ENCODE results near the gene METTL15. TPM values are rescaled to one million over a fixed set of nuclear protein-coding genes. Genes with fewer than 3 reads are reported as not detected.
"Not testable (repeated sequence)": the region's sequence is repeated elsewhere in the genome, so short reads cannot be mapped to it uniquely, and the experiment has no call there.

METTL15 gene
- total and polyA plus RNA-seq, 10 donors: 3.7 to 23.7 (median 15.5) TPM

- DNase-seq: no peak
- no peak for TF ChIP-seq POLR2A (IDR thresholded peaks at IDR 0.05)
- no peak for TF ChIP-seq POLR2AphosphoS5 (IDR thresholded peaks at IDR 0.05)
- TF ChIP-seq, protein P1, sequence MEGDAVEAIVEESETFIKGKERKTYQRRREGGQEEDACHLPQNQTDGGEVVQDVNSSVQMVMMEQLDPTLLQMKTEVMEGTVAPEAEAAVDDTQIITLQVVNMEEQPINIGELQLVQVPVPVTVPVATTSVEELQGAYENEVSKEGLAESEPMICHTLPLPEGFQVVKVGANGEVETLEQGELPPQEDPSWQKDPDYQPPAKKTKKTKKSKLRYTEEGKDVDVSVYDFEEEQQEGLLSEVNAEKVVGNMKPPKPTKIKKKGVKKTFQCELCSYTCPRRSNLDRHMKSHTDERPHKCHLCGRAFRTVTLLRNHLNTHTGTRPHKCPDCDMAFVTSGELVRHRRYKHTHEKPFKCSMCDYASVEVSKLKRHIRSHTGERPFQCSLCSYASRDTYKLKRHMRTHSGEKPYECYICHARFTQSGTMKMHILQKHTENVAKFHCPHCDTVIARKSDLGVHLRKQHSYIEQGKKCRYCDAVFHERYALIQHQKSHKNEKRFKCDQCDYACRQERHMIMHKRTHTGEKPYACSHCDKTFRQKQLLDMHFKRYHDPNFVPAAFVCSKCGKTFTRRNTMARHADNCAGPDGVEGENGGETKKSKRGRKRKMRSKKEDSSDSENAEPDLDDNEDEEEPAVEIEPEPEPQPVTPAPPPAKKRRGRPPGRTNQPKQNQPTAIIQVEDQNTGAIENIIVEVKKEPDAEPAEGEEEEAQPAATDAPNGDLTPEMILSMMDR (IDR thresholded peaks at IDR 0.05 in 8 of 11, conservative IDR thresholded peaks at IDR 0.05 in 3 of 11): no peak
- Histone ChIP-seq H3K9me3 (no peaks in the 10 kb centered on the region), H3K27me3 (replicated peaks in 1 of 7) (no peaks in the 10 kb centered on the region), H3K4me1 (no peaks in the 10 kb centered on the region), H3K4me3 (no peak overlapping the region), H3K36me3 (peaks cover 0 to 5% (median 0%) of the 10 kb centered on the region in 6 donors), H3K27ac (no peak overlapping the region)
- intact Hi-C loops (cut with DNase I; ENCODE audit: low total_unique reads): no loop called here
Observed at GRCh38 chr11:28323621-28324020, 215.4 kb downstream of the METTL15 start.

DNA sequence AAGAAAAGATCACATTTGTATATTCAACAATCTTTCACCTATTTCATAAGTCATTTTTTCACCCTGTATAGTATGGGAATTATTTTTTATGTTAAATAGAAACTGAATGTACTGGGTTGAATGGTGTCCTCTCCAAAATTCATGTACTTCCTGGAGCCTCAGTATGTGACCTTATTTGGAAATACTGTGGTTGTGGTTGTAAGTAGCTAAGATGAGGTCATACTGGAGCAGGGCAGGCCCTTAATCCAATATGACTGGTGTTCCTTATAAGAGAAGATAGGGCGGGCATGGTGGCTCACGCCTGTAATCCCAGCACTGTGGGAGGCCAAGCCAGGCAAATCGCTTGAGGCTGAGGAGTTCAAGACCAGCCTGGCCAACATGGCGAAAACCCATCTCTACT lies 224.2 kb downstream of the METTL15 start:
- H3K9me3 ChIP-seq; intact Hi-C loops (cut with DNase I; ENCODE audit: low total_unique reads); H3K4me3 ChIP-seq; H3K27ac ChIP-seq; DNase-seq; H3K27me3 ChIP-seq (replicated peaks in 1 of 7); H3K4me1 ChIP-seq: not testable (repeated sequence)
- peaks cover 0 to 10% (median 2%) of the 10 kb centered on the region in 6 donors for H3K36me3 ChIP-seq
- WGBS, 5 donors: 87 to 100% (median 95%) methylated on average over 2 to 4 of the region's 4 CpGs

- DNase-seq: no peak
- TF ChIP-seq, protein P1 (IDR thresholded peaks at IDR 0.05 in 8 of 11, conservative IDR thresholded peaks at IDR 0.05 in 3 of 11): no peak
- TF ChIP-seq POLR2A (IDR thresholded peaks at IDR 0.05): no peak
- no peak for TF ChIP-seq POLR2AphosphoS5 (IDR thresholded peaks at IDR 0.05)
Observed at GRCh38 chr11:28337701-28338100, 229.5 kb downstream of the METTL15 start.

GRCh38 chr11:28338371-28338770 lies 230.2 kb downstream of the METTL15 start:
- no peak overlapping the region for H3K4me3 ChIP-seq
- H3K27ac ChIP-seq: no peak overlapping the region
- no peaks in the 10 kb centered on the region for H3K4me1 ChIP-seq
- H3K36me3 ChIP-seq: no peaks in the 10 kb centered on the region
- TF ChIP-seq, protein P1 (IDR thresholded peaks at IDR 0.05 in 8 of 11, conservative IDR thresholded peaks at IDR 0.05 in 3 of 11): no peak
- TF ChIP-seq POLR2AphosphoS5 (IDR thresholded peaks at IDR 0.05) (no peak), POLR2A (IDR thresholded peaks at IDR 0.05) (no peak)
- intact Hi-C loops (cut with DNase I; ENCODE audit: low total_unique reads): no loop called here
- peaks cover 0 to 39% (median 25%) of the 10 kb centered on the region in 8 donors for H3K9me3 ChIP-seq
- no peaks in the 10 kb centered on the region for H3K27me3 ChIP-seq (replicated peaks in 1 of 7)
- 93 to 97% (median 95%) methylated on average over 3 of the region's 3 CpGs for WGBS, 5 donors
- no peak for DNase-seq

More at GRCh38 chr11:28337701-28338100, 229.5 kb downstream of the METTL15 start:
- Histone ChIP-seq H3K9me3 (peaks cover 0 to 39% (median 25%) of the 10 kb centered on the region in 8 donors), H3K4me1 (no peaks in the 10 kb centered on the region), H3K27ac (no peak overlapping the region), H3K27me3 (replicated peaks in 1 of 7) (no peaks in the 10 kb centered on the region), H3K4me3 (no peak overlapping the region), H3K36me3 (no peaks in the 10 kb centered on the region)
- intact Hi-C loops (cut with DNase I; ENCODE audit: low total_unique reads): no loop called here

- intact Hi-C loops (cut with DNase I; ENCODE audit: low total_unique reads): no loop called here
Observed at GRCh38 chr11:28339488-28339887, 231.3 kb downstream of the METTL15 start.

More at GRCh38 chr11:28339488-28339887, 231.3 kb downstream of the METTL15 start:
- Histone ChIP-seq H3K4me3 (no peak overlapping the region), H3K9me3 (peaks cover 0 to 39% (median 25%) of the 10 kb centered on the region in 8 donors), H3K4me1 (no peaks in the 10 kb centered on the region), H3K27me3 (replicated peaks in 1 of 7) (no peaks in the 10 kb centered on the region), H3K36me3 (no peaks in the 10 kb centered on the region), H3K27ac (no peak overlapping the region)
- WGBS, 5 donors: 86 to 100% (median 93%) methylated on average over 1 of the region's 1 CpG
- DNase-seq: no peak
- TF ChIP-seq, protein P1 (IDR thresholded peaks at IDR 0.05 in 8 of 11, conservative IDR thresholded peaks at IDR 0.05 in 3 of 11): no peak
- no peak for TF ChIP-seq POLR2A (IDR thresholded peaks at IDR 0.05)
